HepG2 (cell line): ENCODE data around the gene NEK9. TPM values are rescaled to one million over a fixed set of nuclear protein-coding genes. Genes with fewer than 3 reads are reported as not detected.

Experiments
- PTBP1 ChIP-seq: fragments of 200-400 bp; formaldehyde crosslinking; IDR thresholded peaks from 2 replicates; pipeline ENCODE4 v1.6.1; 2018; ENCODE audit warnings: low read length, low read depth; ENCODE audit not compliant: poor library complexity, severe bottlenecking
- RBAK ChIP-seq: sonication (generic); formaldehyde crosslinking; IDR thresholded peaks from 2 replicates; pipeline ENCODE4 v1.5.1; 2020; ENCODE audit warnings: mild to moderate bottlenecking, missing genetic modification reagents
- RORA ChIP-seq: sonication (generic); formaldehyde crosslinking; IDR thresholded peaks from 2 replicates; pipeline ENCODE4 v1.5.0; 2020; ENCODE audit warnings: mild to moderate bottlenecking, missing genetic modification reagents, moderate library complexity
- SNAI1 ChIP-seq: sonication (generic); formaldehyde crosslinking; IDR thresholded peaks from 2 replicates; pipeline ENCODE4 v1.5.0; 2020; ENCODE audit warnings: mild to moderate bottlenecking, missing genetic modification reagents, borderline replicate concordance
- TGIF2 ChIP-seq: IDR thresholded peaks from 2 replicates; pipeline ENCODE4 v1.6.1; 2016; ENCODE audit warnings: control low read depth, missing compliant biosample characterization
- ZBED4 ChIP-seq: sonication (generic); formaldehyde crosslinking; IDR thresholded peaks from 2 replicates; pipeline ENCODE4 v1.4.0; 2020; ENCODE audit warnings: missing genetic modification reagents, borderline replicate concordance
- ZBTB38 ChIP-seq: sonication (generic); formaldehyde crosslinking; IDR thresholded peaks from 2 replicates; pipeline ENCODE4 v1.5.1; 2020; ENCODE audit warnings: mild to moderate bottlenecking, missing genetic modification reagents
- ZBTB39 ChIP-seq: sonication (generic); formaldehyde crosslinking; IDR thresholded peaks from 2 replicates; pipeline ENCODE4 v1.5.0; 2020; ENCODE audit warnings: missing genetic modification reagents
- ZIK1 ChIP-seq: sonication (generic); formaldehyde crosslinking; IDR thresholded peaks from 2 replicates; pipeline ENCODE4 v1.5.0; 2020; ENCODE audit warnings: mild to moderate bottlenecking, low read depth, missing genetic modification reagents, borderline replicate concordance
- ZNF30 ChIP-seq: sonication (generic); formaldehyde crosslinking; IDR thresholded peaks from 2 replicates; pipeline ENCODE4 v1.5.0; 2020; ENCODE audit warnings: mild to moderate bottlenecking, missing genetic modification reagents
- ZNF431 ChIP-seq: sonication (generic); formaldehyde crosslinking; IDR thresholded peaks from 2 replicates; pipeline ENCODE4 v1.9.0; 2022; ENCODE audit warnings: missing genetic modification reagents, low read depth, mild to moderate bottlenecking, borderline replicate concordance
- ZNF772 ChIP-seq: sonication (generic); formaldehyde crosslinking; IDR thresholded peaks from 2 replicates; pipeline ENCODE4 v1.5.0; 2020; ENCODE audit warnings: mild to moderate bottlenecking, missing genetic modification reagents
- ZNF781 ChIP-seq: sonication (generic); formaldehyde crosslinking; IDR thresholded peaks from 2 replicates; pipeline ENCODE4 v1.5.1; 2020; ENCODE audit warnings: borderline replicate concordance, mild to moderate bottlenecking, missing genetic modification reagents; ENCODE audit errors: not compliant biosample characterization
- polyA plus RNA-seq, 8 experiments: library from polyadenylated mRNA; depleted of rRNA in 3 of 8; stranded (reverse) in 7 of 8; unstranded in 1 of 8; fragments of >200 nt; fragmentation: Illumina TruSeq in 4 of 8; extraction: Trizol in 4 of 8; gene quantifications; 2 replicates each; pipeline versions ENCODE4 v1.2.1 to v1.2.3, GENCODE V29; 2011 to 2016; ENCODE audit warnings: low read depth in 4 of 8, missing spikeins in 1 of 8, mixed read lengths in 1 of 8; ENCODE audit not compliant: insufficient read depth in 1 of 8
- total RNA-seq, 5 experiments: library from RNA; depleted of rRNA; stranded (reverse); fragments of >200 nt; fragmentation: Illumina TruSeq; extraction: Trizol; gene quantifications; 2 replicates each; pipeline ENCODE4 v1.2.3, GENCODE V29; 2016; ENCODE audit warnings: low read depth in 1 of 5
- TF ChIP-seq, protein P1 (sequence below): sonication (generic); IDR thresholded peaks from 2 replicates; pipeline ENCODE4 v1.6.1; 2016; ENCODE audit warnings: low read depth, borderline replicate concordance
- TF ChIP-seq, protein P2 (sequence below): sonication (generic); formaldehyde crosslinking; IDR thresholded peaks from 2 replicates; pipeline ENCODE4 v1.4.0; 2020; ENCODE audit warnings: mild to moderate bottlenecking, missing genetic modification reagents

Gene NEK9
- total and polyA plus RNA-seq, 2 of the 13 experiments (the other 11 are each of a cell fraction or from before 2014, with no cell fraction given), result 16.5 to 27.3 TPM

GRCh38 chr14:75069811-75070145, 57.1 kb downstream of the NEK9 start (continued):
- TF ChIP-seq, protein P1, sequence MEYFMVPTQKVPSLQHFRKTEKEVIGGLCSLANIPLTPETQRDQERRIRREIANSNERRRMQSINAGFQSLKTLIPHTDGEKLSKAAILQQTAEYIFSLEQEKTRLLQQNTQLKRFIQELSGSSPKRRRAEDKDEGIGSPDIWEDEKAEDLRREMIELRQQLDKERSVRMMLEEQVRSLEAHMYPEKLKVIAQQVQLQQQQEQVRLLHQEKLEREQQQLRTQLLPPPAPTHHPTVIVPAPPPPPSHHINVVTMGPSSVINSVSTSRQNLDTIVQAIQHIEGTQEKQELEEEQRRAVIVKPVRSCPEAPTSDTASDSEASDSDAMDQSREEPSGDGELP, result peak; percentile 1; the same call in 1 of the 2 replicates
- TF ChIP-seq ZNF431 (CRISPR knock-in tag), result no peak
- 0 out of 2 replicates have a peak, but pooled peaks have one; percentile 9 for TF ChIP-seq ZIK1
- no peak for TF ChIP-seq ZNF30 (CRISPR knock-in tag)
- TF ChIP-seq ZNF781 (CRISPR knock-in tag), result no peak
- peak; percentile 86; the same call in 1 of the 2 replicates for TF ChIP-seq TGIF2 (CRISPR knock-in tag)
- no peak for TF ChIP-seq ZBED4 (CRISPR knock-in tag)
- TF ChIP-seq ZBTB38, result no peak
- no peak for TF ChIP-seq ZBTB39 (CRISPR knock-in tag)
- no peak for TF ChIP-seq RORA (CRISPR knock-in tag)
- TF ChIP-seq, protein P2, sequence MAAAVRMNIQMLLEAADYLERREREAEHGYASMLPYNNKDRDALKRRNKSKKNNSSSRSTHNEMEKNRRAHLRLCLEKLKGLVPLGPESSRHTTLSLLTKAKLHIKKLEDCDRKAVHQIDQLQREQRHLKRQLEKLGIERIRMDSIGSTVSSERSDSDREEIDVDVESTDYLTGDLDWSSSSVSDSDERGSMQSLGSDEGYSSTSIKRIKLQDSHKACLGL (CRISPR knock-in tag), result no peak; the same call in 1 of the 2 replicates
- 0 out of 2 replicates have a peak, but pooled peaks have one; percentile 25 for TF ChIP-seq RBAK (CRISPR knock-in tag)
- peak; percentile 26; the same call in 1 of the 2 replicates for TF ChIP-seq SNAI1 (CRISPR knock-in tag)
- no peak for TF ChIP-seq ZNF772
- TF ChIP-seq PTBP1, result no peak
